ENCODE results near the gene THSD7A.

Gene THSD7A

GRCh38 chr7:11620406-11621253 lies 211.4 kb downstream of the THSD7A start:
- no peak for DNase-seq

- DNase-seq: no peak
Observed at GRCh38 chr7:11616466-11616865, 215.5 kb downstream of the THSD7A start.

DNA sequence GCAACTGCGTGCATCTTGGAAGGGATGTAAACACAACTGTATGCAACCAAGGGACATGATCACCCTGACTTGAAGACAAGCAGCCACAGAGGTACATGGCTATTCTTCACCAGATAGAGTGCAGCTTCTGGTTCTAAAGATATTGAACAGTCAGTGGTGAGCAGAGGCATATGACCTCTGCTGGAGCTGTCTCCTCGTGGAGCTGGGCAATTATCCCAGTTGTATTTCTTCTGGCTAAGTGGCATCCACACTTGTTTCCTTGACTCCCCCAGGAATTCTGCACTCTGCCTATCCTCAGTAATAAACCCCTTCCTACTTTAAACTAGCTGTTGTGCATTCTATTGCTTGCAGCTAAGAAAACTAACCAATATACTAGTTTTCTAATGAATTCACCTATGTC lies 216.8 kb downstream of the THSD7A start:
- no peak for DNase-seq

GRCh38 chr7:11613292-11613930 lies 218.6 kb downstream of the THSD7A start:
- no peak for DNase-seq

- DNase-seq: no peak
Observed at GRCh38 chr7:11612737-11613136, 219.3 kb downstream of the THSD7A start.

GRCh38 chr7:11609096-11609670 lies 222.8 kb downstream of the THSD7A start:
- DNase-seq: no peak

DNA sequence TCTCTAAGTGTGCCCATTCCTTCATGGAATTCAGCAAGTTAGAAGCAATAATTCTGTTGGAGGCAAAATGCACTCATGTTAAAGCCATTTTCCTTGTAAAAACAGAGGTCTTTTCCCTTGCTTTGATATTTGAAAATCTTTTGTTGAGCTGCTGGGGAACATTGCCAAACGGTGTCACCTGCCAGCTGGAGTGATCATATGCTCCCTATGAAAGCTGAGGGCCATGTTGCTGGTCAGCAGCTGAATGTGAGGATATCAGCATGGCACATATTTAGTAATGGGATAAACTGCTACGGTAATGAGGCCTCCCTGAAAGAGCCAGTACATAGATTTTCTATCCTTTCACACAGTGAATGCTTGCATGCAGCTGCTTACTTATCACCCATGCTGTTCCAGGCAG lies 224.3 kb downstream of the THSD7A start:
- no peak for DNase-seq

GRCh38 chr7:11605749-11606148 lies 226.2 kb downstream of the THSD7A start:
- DNase-seq: no peak

GRCh38 chr7:11604505-11604904 lies 227.5 kb downstream of the THSD7A start:
- no peak for DNase-seq

DNA sequence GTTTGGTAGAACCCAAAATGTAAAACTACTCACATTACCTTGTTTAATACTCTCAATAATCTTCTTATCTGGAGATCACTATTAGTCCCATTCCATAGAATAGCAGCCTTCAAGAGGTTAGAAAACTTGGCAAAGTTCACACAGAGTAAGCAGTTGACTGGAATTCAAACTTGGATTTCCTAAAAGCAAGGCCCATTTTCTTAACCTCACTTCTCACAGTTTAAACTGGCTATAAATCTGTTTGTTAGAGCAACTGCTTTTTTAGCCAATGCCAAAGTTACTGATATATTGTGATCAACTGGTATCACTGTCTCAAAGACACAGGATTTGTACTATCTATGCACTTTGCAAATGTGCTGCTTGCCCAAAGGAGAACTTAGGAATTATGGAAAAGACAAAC lies 230.2 kb downstream of the THSD7A start:
- DNase-seq: no peak

GRCh38 chr7:11593322-11593721 lies 238.7 kb downstream of the THSD7A start:
- no peak for DNase-seq

DNA sequence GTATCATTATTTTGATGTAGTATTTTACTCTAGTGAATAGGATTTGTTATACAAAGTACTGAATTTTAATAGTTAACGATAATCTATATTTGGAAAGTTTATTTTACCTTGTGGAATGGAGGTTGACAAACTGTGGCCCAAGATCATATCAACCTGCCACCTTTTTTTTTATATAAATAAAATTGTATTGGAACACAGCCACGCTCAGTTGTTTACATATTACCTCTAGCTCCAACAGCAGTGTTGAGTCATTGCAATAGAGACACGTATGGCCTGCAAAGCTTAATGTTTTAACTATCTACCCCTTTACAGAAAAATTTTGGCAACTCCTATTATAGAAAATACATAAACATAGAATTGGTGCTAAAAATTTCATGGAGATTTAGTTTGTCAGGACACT lies 239.3 kb downstream of the THSD7A start:
- DNase-seq: no peak

GRCh38 chr7:11591943-11592342 lies 240.1 kb downstream of the THSD7A start:
- no peak for DNase-seq

GRCh38 chr7:11591055-11591633 lies 240.9 kb downstream of the THSD7A start:
- DNase-seq: no peak

GRCh38 chr7:11589251-11589650 lies 242.7 kb downstream of the THSD7A start:
- DNase-seq: no peak

GRCh38 chr7:11587814-11588213 lies 244.2 kb downstream of the THSD7A start:
- no peak for DNase-seq

DNA sequence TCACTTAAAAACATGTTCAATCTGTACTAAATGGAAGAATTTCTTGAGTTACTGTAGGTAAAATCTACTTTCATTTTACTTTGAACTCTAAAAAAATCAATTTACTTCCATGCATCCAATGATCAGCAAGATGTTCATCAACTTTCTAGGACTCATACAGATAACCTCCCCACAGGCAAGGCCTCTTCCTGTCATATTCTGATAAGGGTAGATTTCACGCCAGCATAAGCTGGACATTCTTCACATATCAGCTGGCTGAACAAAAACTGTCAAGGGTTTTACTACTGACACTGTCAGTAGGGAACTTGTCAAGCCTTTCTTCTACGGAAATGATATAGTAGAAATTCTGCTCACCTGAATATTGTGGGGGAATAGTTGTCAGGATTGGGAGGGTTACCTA lies 244.9 kb downstream of the THSD7A start:
- DNase-seq: no peak

- DNase-seq: no peak
Observed at GRCh38 chr7:11584406-11585031, 247.5 kb downstream of the THSD7A start.

DNA sequence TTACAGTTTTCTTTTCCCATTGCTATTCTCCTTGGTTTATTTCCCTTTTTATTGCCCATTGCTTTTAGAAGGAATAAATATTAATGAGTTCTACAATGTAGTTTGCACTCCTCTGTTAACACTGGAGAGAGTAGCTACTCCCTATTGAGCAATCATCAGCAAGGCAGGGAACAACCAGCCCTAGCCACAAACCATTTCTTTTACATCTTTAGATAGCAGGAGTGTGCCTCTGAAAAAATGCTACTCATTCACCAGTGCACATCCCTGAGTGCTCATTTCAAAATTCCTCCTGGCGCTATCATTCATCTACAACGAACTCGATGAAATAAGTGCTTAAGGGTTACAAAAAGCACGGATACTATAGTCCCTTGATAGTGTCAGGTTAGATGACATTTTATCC lies 252.9 kb downstream of the THSD7A start:
- DNase-seq: no peak

DNA sequence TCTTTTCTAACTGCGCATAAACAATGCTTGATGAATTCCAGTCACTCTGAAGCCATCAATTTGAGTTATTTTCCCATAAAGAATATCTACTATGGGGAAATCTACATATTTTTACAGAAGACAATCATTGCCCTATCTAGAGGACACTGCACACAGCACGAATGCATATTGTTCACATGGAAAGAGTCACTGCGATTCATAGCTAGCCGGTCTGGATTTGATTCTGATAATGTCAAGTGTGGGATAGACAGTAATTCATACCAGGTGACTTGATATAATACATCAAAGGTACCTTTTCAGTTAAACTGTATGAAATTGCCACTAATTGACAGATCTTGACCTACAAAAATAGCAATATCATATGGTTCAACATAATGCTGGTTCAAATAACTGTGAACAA lies 255.7 kb downstream of the THSD7A start:
- no peak for DNase-seq

- DNase-seq: no peak
Observed at GRCh38 chr7:11573128-11573750, 258.8 kb downstream of the THSD7A start.

- no peak for DNase-seq
Observed at GRCh38 chr7:11570922-11571550, 261.0 kb downstream of the THSD7A start.
